Uterus (tissue), 4 donors: ENCODE data around the gene AMBRA1. TPM values are rescaled to one million over a fixed set of nuclear protein-coding genes. Genes with fewer than 3 reads are reported as not detected.

Experiments
- DNase-seq, 2 donors: peaks; one replicate each; pipeline ENCODE4 v3.0.0-alpha.2; 2019 to 2020
- H3K27ac ChIP-seq, 2 donors: fragments of 200-600 bp; sonication (generic); 1 replicate in 1 of 2; 2 replicates in 1 of 2; pipeline ENCODE4 v1.5.1; 2016 to 2018
- H3K27me3 ChIP-seq, 2 donors: fragments of 200-600 bp; sonication (generic); one replicate each; pipeline ENCODE4 v1.5.1; 2018 to 2019; ENCODE audit warnings: control low read depth in 1 of 2
- H3K36me3 ChIP-seq, 2 donors: fragments of 200-600 bp; sonication (generic); one replicate each; pipeline ENCODE4 v1.5.1; 2019; ENCODE audit warnings: control low read depth in 1 of 2
- H3K4me1 ChIP-seq, 2 donors: fragments of 200-600 bp; sonication (generic); one replicate each; pipeline ENCODE4 v1.5.1; 2018 to 2019; ENCODE audit warnings: control low read depth in 1 of 2
- H3K4me3 ChIP-seq, 2 donors: fragments of 200-600 bp; sonication (generic); 1 replicate in 1 of 2; 2 replicates in 1 of 2; pipeline ENCODE4 v1.5.1; 2018 to 2019; ENCODE audit warnings: mild to moderate bottlenecking in 1 of 2
- H3K9me3 ChIP-seq, 2 donors: fragments of 200-600 bp; sonication (generic); one replicate each; pipeline ENCODE4 v1.5.1; 2019; ENCODE audit warnings: control low read depth in 1 of 2
- CTCF ChIP-seq, 4 experiments: fragments of 200-600 bp in 2 of 4; fragments of 450-650 bp in 2 of 4; sonication (generic) in 2 of 4; IDR thresholded peaks; one replicate each; pipeline ENCODE4 v1.5.1; 2016 to 2019; ENCODE audit warnings: antibody characterized with exemption in 4 of 4, mild to moderate bottlenecking in 2 of 4, moderate library complexity in 1 of 4
- POLR2A ChIP-seq, 2 donors: fragments of 450-650 bp; IDR thresholded peaks; one replicate each; pipeline ENCODE4 v1.6.1; 2016; ENCODE audit warnings: antibody characterized with exemption in 2 of 2, mild to moderate bottlenecking in 1 of 2, moderate library complexity in 1 of 2
- intact Hi-C: fragments of 100-400 bp; cut with DNase I; formaldehyde crosslinking; loops from one replicate; pipeline ENCODE4 v1.15.1; 2023; ENCODE audit warnings: low total_unique reads
- total RNA-seq, 4 donors: library from RNA; depleted of rRNA in 3 of 4; stranded (reverse); fragments of >200 nt in 3 of 4; gene quantifications; one replicate each; pipeline versions ENCODE4 v1.1.0 to v1.2.4, GENCODE V29; 2014 to 2023
- donor health status: DM: yes; HTN: yes; CAD: no.

AMBRA1 gene
- total RNA-seq, 4 donors from 2014 or later: 22.6 to 55.3 (median 41.4) TPM

GRCh38 chr11:46390331-46391171 lies 203.3 kb downstream of the AMBRA1 start:
- no peak overlapping the region for H3K4me3 ChIP-seq
- H3K27ac ChIP-seq: no peak overlapping the region
- TF ChIP-seq POLR2A (IDR thresholded peaks at IDR 0.05): no peak
- no peak for TF ChIP-seq CTCF (IDR thresholded peaks at IDR 0.05)
- H3K36me3 ChIP-seq: no peaks in the 10 kb centered on the region
- peaks cover 19 to 22% of the 10 kb centered on the region in 2 donors for H3K27me3 ChIP-seq
- intact Hi-C loops: loop anchor here (5.0 kb wide), 1 partner anchor 157 kb away; no protein-coding TSS in a partner anchor
- peaks cover 0 to 33% of the 10 kb centered on the region in 2 donors for H3K4me1 ChIP-seq
- H3K9me3 ChIP-seq: no peaks in the 10 kb centered on the region
- DNase-seq: no peak

GRCh38 chr11:46389450-46390330 lies 204.1 kb downstream of the AMBRA1 start:
- Histone ChIP-seq H3K9me3 (no peaks in the 10 kb centered on the region), H3K36me3 (no peaks in the 10 kb centered on the region), H3K4me1 (peaks cover 0 to 33% of the 10 kb centered on the region in 2 donors), H3K27me3 (peaks cover 19 to 22% of the 10 kb centered on the region in 2 donors), H3K27ac (no peak overlapping the region), H3K4me3 (peak overlapping the region in 1 of 2 donors; percentile 21)
- TF ChIP-seq CTCF (IDR thresholded peaks at IDR 0.05): peak; percentile 78 to 89 (median 78)
- TF ChIP-seq POLR2A (IDR thresholded peaks at IDR 0.05): peak in 1 of 2 donors; percentile 1
- DNase-seq: peak in 1 of 2 donors; percentile 63
- intact Hi-C loops: loop anchor here (5.0 kb wide), 1 partner anchor 158 kb away; no protein-coding TSS in a partner anchor

GRCh38 chr11:46388619-46389449 lies 205.0 kb downstream of the AMBRA1 start:
- no peaks in the 10 kb centered on the region for H3K9me3 ChIP-seq
- TF ChIP-seq CTCF (IDR thresholded peaks at IDR 0.05) (no peak), POLR2A (IDR thresholded peaks at IDR 0.05) (peak in 1 of 2 donors; percentile 3)
- H3K4me1 ChIP-seq: peaks cover 0 to 33% of the 10 kb centered on the region in 2 donors
- intact Hi-C loops: no loop called here
- no peak for DNase-seq
- peaks cover 19 to 22% of the 10 kb centered on the region in 2 donors for H3K27me3 ChIP-seq
- no peak overlapping the region for H3K4me3 ChIP-seq
- no peak overlapping the region for H3K27ac ChIP-seq
- no peaks in the 10 kb centered on the region for H3K36me3 ChIP-seq

GRCh38 chr11:46387919-46388618 lies 205.8 kb downstream of the AMBRA1 start:
- peaks cover 19 to 22% of the 10 kb centered on the region in 2 donors for H3K27me3 ChIP-seq
- H3K4me1 ChIP-seq: peaks cover 0 to 33% of the 10 kb centered on the region in 2 donors
- no peak overlapping the region for H3K4me3 ChIP-seq
- H3K36me3 ChIP-seq: no peaks in the 10 kb centered on the region
- no peak overlapping the region for H3K27ac ChIP-seq
- intact Hi-C loops: no loop called here
- TF ChIP-seq POLR2A (IDR thresholded peaks at IDR 0.05): no peak
- TF ChIP-seq CTCF (IDR thresholded peaks at IDR 0.05): no peak
- no peaks in the 10 kb centered on the region for H3K9me3 ChIP-seq
- DNase-seq: no peak
